ENCODE results near the gene KDELR1.

DNA sequence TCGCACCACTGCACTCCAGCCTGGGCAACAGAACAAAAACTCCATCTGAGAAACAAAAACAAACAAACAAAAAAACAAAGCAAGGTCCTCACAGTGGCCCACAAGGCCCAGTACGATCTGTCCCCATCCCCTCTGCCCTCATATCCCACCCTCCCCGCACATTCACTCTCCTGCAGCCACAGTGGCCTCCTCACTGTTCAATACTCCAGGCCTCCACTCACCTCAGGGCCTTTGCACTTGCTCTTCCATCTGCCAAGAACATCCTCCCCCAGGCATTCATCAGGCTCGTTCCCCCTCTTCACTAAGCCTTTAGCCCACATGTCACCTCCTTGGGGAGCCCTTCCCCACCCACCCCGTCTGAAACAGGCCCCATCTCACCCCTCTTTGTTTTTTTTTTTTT lies 32.2 kb downstream of the KDELR1 start:
- TF ChIP-seq, protein P1, sequence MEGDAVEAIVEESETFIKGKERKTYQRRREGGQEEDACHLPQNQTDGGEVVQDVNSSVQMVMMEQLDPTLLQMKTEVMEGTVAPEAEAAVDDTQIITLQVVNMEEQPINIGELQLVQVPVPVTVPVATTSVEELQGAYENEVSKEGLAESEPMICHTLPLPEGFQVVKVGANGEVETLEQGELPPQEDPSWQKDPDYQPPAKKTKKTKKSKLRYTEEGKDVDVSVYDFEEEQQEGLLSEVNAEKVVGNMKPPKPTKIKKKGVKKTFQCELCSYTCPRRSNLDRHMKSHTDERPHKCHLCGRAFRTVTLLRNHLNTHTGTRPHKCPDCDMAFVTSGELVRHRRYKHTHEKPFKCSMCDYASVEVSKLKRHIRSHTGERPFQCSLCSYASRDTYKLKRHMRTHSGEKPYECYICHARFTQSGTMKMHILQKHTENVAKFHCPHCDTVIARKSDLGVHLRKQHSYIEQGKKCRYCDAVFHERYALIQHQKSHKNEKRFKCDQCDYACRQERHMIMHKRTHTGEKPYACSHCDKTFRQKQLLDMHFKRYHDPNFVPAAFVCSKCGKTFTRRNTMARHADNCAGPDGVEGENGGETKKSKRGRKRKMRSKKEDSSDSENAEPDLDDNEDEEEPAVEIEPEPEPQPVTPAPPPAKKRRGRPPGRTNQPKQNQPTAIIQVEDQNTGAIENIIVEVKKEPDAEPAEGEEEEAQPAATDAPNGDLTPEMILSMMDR (IDR thresholded peaks at IDR 0.05) = no peak
- TF ChIP-seq POLR2A (IDR thresholded peaks at IDR 0.05) = no peak

Data from right lobe of liver (tissue), 4 donors.